ENCODE results near the gene EFCAB9.
A peak's percentile ranks its signal among the peaks of the same experiment; 100 is the strongest.

Gene EFCAB9

GRCh38 chr5:172166030-172166826 is 27.7 kb upstream of the EFCAB9 start:
- no peak for DNase-seq

DNA sequence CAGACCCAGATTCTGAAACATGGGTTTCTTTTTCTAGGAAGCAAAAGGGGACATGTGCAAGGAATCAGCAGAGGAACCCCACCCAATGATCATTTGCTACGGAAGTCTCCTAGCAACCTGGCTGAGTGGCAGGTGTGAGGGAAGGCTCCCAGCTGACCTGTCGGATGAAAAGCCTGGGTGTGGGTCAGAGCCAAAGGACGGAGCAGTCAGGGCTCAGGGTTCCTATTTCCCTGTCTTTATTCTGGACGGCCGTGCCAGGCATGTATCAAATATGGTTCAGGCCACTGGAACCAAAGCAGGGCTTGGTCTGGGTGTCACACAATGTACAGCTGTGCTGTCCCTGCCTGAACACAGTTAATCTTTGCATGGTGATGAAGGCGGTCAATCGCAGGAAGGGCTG is 26.1 kb upstream of the EFCAB9 start:
- no peak for DNase-seq

DNA sequence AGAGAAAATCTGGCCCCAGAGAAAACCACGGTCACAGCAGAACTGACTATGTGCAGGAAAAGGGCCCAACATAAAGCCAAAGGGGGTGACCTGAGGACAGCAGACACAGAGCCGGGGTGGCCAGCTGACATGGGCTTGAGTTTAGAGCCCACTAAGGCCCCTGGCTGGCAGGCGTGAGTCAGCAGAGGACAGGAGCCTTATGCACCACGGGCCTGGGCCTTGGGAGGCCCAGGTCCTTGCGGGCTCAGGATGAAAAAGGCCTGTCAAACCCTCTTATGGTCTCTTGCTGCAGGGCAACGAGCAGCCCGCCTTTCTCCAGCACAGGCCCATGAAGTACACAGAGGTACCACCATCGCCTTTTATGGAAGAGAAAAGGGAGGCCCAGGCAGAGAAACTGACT is 25.7 kb upstream of the EFCAB9 start:
- no peak for DNase-seq

DNA sequence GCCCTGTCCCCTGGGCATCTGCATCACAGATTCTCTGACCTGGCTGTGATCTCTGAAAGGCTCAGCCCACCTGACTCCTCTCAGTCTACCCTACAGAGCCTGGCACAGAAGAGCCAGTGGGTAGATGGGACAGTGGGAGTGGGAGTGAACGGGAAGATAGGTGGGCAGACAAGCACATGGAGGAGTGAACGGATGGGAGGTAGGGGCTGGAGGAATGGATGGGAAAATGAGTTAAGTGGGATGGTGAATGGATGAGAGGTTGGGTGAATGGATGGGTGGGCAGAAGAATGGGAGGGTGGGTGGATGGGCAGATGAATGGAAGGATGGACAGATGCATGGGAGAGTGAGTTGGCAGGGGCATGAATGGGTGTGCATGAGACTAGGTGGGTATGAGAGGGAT is 24.8 kb upstream of the EFCAB9 start:
- DNase-seq = no peak

- DNase-seq = no peak
Measured at GRCh38 chr5:172170251-172170701, 23.7 kb upstream of the EFCAB9 start.

DNA sequence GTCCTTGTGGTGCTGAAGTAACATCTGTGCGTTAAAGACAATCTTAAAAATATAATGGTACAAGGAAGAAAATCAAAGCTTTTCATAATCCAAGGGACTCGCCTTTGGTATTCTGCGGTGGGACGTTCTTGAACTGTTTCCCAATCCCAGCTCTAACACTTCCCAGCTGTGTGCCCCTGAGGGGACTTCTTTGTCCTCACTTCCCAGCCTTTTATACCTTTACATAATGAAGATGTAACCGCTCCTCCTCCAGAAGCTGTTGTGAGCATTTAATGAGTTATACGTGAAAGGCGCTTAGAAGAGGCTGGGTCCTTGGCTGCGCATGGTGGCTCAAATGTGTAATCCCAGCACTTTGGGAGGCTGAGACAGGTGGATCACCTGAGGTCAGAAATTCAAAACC is 22.9 kb upstream of the EFCAB9 start:
- DNase-seq = no peak

DNA sequence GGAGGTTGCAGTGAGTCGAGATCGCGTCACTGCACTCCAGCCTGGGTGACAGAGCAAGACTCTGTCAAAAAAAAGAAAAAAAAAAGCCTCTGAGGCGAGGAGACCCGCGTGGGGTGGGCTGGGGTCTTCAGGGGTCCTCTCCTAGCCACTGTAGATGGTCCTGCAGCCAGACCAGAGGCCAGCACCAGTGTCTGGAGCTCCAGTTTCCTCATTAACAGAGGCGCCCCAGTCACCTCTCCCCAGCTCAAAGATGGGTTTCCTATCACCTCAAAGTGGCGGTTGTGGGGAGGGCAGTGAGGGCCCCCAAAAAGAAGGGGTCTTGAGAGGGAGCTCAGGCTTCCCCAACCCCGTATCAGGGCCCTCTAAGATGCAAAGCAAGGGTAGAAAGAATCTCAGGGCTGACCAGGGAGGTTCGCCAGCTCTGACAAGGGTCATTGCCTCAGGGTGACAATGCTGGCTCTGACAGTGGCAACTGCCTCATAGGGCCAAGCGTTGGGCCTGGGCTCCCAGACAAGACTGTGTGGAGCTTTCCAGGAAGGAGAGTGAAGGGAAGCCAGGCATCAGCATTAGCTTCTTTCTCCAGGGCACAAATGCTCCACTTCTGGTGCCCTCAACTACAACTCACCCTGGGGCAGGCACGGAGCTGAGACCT is 20.9 kb upstream of the EFCAB9 start:
- no peak for DNase-seq

GRCh38 chr5:172173564-172174153 is 20.3 kb upstream of the EFCAB9 start:
- DNase-seq = peak; percentile 33

DNA sequence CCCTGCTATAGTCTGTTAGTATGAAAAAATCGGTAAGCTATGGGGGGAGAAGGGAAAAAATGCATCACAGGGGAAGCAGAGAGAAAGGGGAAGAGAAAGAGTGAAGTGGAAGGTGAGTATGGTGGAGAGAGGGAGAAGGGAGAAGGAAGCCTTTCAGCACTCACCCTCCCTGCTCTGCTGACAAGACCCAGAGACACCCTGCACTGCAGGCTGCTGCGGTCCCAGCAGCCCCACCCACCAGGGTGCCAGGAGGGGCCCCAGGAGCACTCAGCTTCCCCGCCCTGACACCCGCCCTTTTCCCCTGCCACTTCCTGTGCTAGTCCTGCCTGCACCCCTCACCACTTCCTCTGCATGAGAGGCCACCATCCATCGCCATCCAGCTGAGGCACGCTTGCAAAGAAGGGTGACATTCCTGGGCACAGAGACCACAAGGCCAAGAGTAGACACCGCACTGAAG is 18.7 kb upstream of the EFCAB9 start:
- peak; percentile 95 for DNase-seq

- DNase-seq = no peak
Measured at GRCh38 chr5:172177176-172177575, 16.8 kb upstream of the EFCAB9 start.

- no peak for DNase-seq
Measured at GRCh38 chr5:172178301-172178987, 15.5 kb upstream of the EFCAB9 start.

- DNase-seq = peak; percentile 48
Measured at GRCh38 chr5:172178991-172179989, 14.7 kb upstream of the EFCAB9 start.

GRCh38 chr5:172180936-172181335 is 13.0 kb upstream of the EFCAB9 start:
- DNase-seq = no peak

- no peak for DNase-seq
Measured at GRCh38 chr5:172182291-172182690, 11.7 kb upstream of the EFCAB9 start.

GRCh38 chr5:172183881-172184280 is 10.1 kb upstream of the EFCAB9 start:
- DNase-seq = no peak

- DNase-seq = no peak
Measured at GRCh38 chr5:172185096-172185461, 8.9 kb upstream of the EFCAB9 start.

DNA sequence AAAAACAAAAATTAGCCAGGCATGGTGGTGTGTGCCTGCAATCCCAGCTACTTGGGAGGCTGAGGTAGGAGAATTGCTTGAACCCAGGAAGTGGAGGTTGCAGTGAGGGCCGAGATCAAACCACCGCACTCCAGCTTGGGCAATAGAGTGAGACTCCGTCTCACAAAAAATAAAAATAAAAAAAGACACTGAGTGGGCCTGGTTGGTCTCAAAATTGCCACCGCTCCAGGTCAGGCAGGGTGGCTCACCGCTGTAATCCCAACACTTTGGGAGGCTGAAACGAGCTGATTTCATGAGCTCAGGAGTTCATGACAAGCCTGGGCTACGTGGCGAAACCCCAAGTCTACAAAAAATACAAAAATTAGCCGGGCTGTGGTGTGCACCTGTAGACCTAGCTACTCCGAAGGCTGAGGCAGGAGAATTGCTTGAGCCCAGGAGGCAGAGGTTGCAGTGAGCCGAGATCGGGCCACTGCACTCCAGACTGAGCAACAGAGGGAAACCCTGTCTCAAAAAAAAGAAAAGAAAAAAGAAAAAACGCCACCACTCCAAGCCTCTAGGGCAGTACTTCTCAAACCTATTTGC is 7.8 kb upstream of the EFCAB9 start:
- no peak for DNase-seq

DNA sequence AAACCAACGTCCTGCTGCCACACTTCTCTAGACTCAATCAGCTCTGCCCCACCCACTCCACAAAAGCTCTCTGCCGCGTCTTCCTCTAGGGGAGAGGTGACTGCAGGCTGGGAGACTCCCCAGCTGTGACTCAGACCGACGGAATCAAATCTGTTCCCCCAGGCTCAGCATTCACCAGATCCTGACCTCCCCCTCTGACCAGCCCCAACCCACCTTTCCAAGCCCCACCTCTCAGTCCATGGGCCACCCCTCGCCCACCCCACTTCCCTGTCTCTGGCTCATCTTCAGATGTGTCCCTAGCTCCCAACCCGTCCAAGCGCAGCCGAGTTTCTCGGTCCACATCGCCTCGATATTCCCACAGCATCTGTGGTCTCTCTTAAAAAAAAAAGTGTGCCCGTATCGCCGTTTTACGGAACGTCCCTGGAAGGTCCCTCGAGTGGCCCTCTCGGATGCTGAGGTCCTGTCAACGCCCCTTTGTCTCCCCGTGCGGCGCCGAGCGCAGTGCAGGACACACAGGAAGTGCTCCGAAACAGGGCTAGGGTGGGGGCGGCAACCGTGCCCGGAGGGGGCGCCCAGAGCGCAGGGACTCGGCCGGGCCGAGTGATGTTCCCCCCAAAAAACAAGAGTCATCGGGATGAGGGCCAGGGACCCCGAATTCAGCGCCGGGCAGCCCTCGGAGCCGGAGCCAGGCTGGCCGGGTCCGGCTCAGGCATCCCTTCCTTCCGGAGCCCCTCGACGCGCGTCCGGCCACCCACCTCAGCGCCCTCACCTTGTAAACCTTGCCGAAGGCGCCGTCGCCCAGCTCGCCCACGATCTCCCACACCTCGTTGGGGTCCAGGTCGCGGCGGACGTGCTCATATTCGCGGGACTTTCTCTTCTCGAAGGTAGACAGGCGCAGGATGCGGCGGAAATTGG is 6.6 kb upstream of the EFCAB9 start:
- DNase-seq = peak; percentile 19

GRCh38 chr5:172188033-172188892 is 5.7 kb upstream of the EFCAB9 start, which contains the start of gene STK10:
TSS of gene STK10 (minus strand) at chr5:172188224. CDS start at chr5:172188042, 182 bp downstream.
- peak; percentile 67 for DNase-seq
